ENCODE data around the gene GZMA. TPM values are rescaled to one million over a fixed set of nuclear protein-coding genes. Genes with fewer than 3 reads are reported as not detected.

The GZMA gene
- total and polyA plus RNA-seq, 2 donors (not counting 1 experiment from before 2014, with no cell fraction given): 1.0 TPM; not detected in 1

GRCh38 chr5:55063899-55064298 lies 38.5 kb upstream of the GZMA start:
- intact Hi-C loops (cut with micrococcal nuclease): no loop called here

GRCh38 chr5:55064523-55064922 lies 37.9 kb upstream of the GZMA start:
- H4K20me1 ChIP-seq (ENCODE audit: control insufficient read depth, insufficient read depth, low read length, poor library complexity, severe bottlenecking): no peaks in the 10 kb centered on the region
- H3K4me3 ChIP-seq (ENCODE audit: control extremely low read depth in 1 of 5, extremely low read depth in 1 of 5, insufficient read depth in 1 of 5, low read depth in 2 of 5, low read length in 4 of 5): no peak overlapping the region
- no peak overlapping the region for H3K27ac Mint-ChIP-seq
- no peaks in the 10 kb centered on the region for H3K4me1 Mint-ChIP-seq
- no peaks in the 10 kb centered on the region for H3K4me1 ChIP-seq (ENCODE audit: control insufficient read depth in 2 of 2, insufficient read depth in 2 of 2, low read length in 2 of 2)
- no peaks in the 10 kb centered on the region for H3K36me3 ChIP-seq (replicated peaks in 1 of 2; ENCODE audit: control extremely low read depth in 1 of 2, control insufficient read depth in 1 of 2, extremely low read depth in 1 of 2, insufficient read depth in 2 of 2, low read length in 1 of 2)
- no peaks in the 10 kb centered on the region for H3K9me3 ChIP-seq (ENCODE audit: control extremely low read depth in 1 of 3, control insufficient read depth in 2 of 3, insufficient read depth in 1 of 3, low read length in 2 of 3)
- POLR2A ChIA-PET: no interaction called here
- no peak overlapping the region for H2AFZ ChIP-seq (ENCODE audit: insufficient read depth, low read depth, low read length, poor library complexity, severe bottlenecking)
- WGBS (ENCODE audit: insufficient coverage): no CpG with 5 or more reads among the region's 3 CpGs
- H3K4me3 Mint-ChIP-seq: no peak overlapping the region
- no peaks in the 10 kb centered on the region for H3K27me3 ChIP-seq (replicated peaks in 1 of 4; ENCODE audit: control extremely low read depth in 1 of 4, control insufficient read depth in 3 of 4, insufficient read depth in 4 of 4, low read length in 3 of 4)
- CTCF ChIA-PET: no interaction called here
- no peak overlapping the region for H3K4me2 ChIP-seq (replicated peaks; ENCODE audit: low read depth, low read length, poor library complexity, severe bottlenecking)
- peaks cover 5% of the 10 kb centered on the region for H3K9me3 Mint-ChIP-seq (ENCODE audit: insufficient read depth)
- TF ChIP-seq CTCF (IDR thresholded peaks at IDR 0.05) (no peak), EZH2 (IDR thresholded peaks at IDR 0.05; ENCODE audit: borderline replicate concordance, insufficient read depth, low read depth, low read length, poor library complexity, severe bottlenecking) (no peak)
- H3K27ac ChIP-seq (ENCODE audit: low read length in 2 of 2): no peak overlapping the region
- H3K9ac ChIP-seq (ENCODE audit: low read length): no peak overlapping the region
- intact Hi-C loops (cut with micrococcal nuclease): no loop called here
- DNase-seq (no peak), ATAC-seq (ENCODE audit: low read depth) (no peak)
- no peaks in the 10 kb centered on the region for H3K79me2 ChIP-seq (ENCODE audit: control insufficient read depth, insufficient read depth, low read length)
- peaks cover 14% of the 10 kb centered on the region for H3K27me3 Mint-ChIP-seq

More at GRCh38 chr5:55063899-55064298, 38.5 kb upstream of the GZMA start:
- H3K27me3 Mint-ChIP-seq: peaks cover 14% of the 10 kb centered on the region
- H3K4me1 Mint-ChIP-seq: no peaks in the 10 kb centered on the region
- H3K4me3 ChIP-seq (ENCODE audit: control extremely low read depth in 1 of 5, extremely low read depth in 1 of 5, insufficient read depth in 1 of 5, low read depth in 2 of 5, low read length in 4 of 5): no peak overlapping the region
- DNase-seq (no peak), ATAC-seq (ENCODE audit: low read depth) (no peak)
- H3K27me3 ChIP-seq (replicated peaks in 1 of 4; ENCODE audit: control extremely low read depth in 1 of 4, control insufficient read depth in 3 of 4, insufficient read depth in 4 of 4, low read length in 3 of 4): no peaks in the 10 kb centered on the region
- H3K27ac Mint-ChIP-seq: no peak overlapping the region
- H3K9ac ChIP-seq (ENCODE audit: low read length): no peak overlapping the region
- H3K79me2 ChIP-seq (ENCODE audit: control insufficient read depth, insufficient read depth, low read length): no peaks in the 10 kb centered on the region
- H2AFZ ChIP-seq (ENCODE audit: insufficient read depth, low read depth, low read length, poor library complexity, severe bottlenecking): no peak overlapping the region
- no peaks in the 10 kb centered on the region for H3K9me3 ChIP-seq (ENCODE audit: control extremely low read depth in 1 of 3, control insufficient read depth in 2 of 3, insufficient read depth in 1 of 3, low read length in 2 of 3)
- H3K4me1 ChIP-seq (ENCODE audit: control insufficient read depth in 2 of 2, insufficient read depth in 2 of 2, low read length in 2 of 2): no peaks in the 10 kb centered on the region
- no peaks in the 10 kb centered on the region for H3K36me3 ChIP-seq (replicated peaks in 1 of 2; ENCODE audit: control extremely low read depth in 1 of 2, control insufficient read depth in 1 of 2, extremely low read depth in 1 of 2, insufficient read depth in 2 of 2, low read length in 1 of 2)
- no peaks in the 10 kb centered on the region for H4K20me1 ChIP-seq (ENCODE audit: control insufficient read depth, insufficient read depth, low read length, poor library complexity, severe bottlenecking)
- WGBS (ENCODE audit: insufficient coverage): 57% methylated on average over 1 of the region's 2 CpGs
- H3K4me3 Mint-ChIP-seq: no peak overlapping the region
- ChIA-PET POLR2A (no interaction called here), CTCF (no interaction called here)
- no peak for TF ChIP-seq CTCF (IDR thresholded peaks at IDR 0.05)
- TF ChIP-seq EZH2 (IDR thresholded peaks at IDR 0.05; ENCODE audit: borderline replicate concordance, insufficient read depth, low read depth, low read length, poor library complexity, severe bottlenecking): no peak
- H3K27ac ChIP-seq (ENCODE audit: low read length in 2 of 2): no peak overlapping the region
- H3K9me3 Mint-ChIP-seq (ENCODE audit: insufficient read depth): peaks cover 5% of the 10 kb centered on the region
- no peak overlapping the region for H3K4me2 ChIP-seq (replicated peaks; ENCODE audit: low read depth, low read length, poor library complexity, severe bottlenecking)
